IMR-90 (cell line): Measurements from ENCODE around the gene CHP2.

Source experiments
- BHLHE40 ChIP-seq: fragments of 150-350 bp; IDR thresholded peaks from 2 replicates; pipeline ENCODE4 v1.6.1; 2016; ENCODE audit warnings: mild to moderate bottlenecking, low read depth, low read length
- CTCF ChIP-seq: conservative IDR thresholded peaks from 2 replicates; pipeline ENCODE4 v1.5.1; 2012; ENCODE audit warnings: mild to moderate bottlenecking, low read depth, low read length, improper control_type of control experiment
- RAD21 ChIP-seq: IDR thresholded peaks from 2 replicates; pipeline ENCODE4 v1.6.1; 2012; ENCODE audit warnings: low read length, improper control_type of control experiment
- SMC3 ChIP-seq: fragments of 150-350 bp; IDR thresholded peaks from 2 replicates; pipeline ENCODE4 v1.6.1; 2016; ENCODE audit warnings: low read depth, mild to moderate bottlenecking, antibody characterized with exemption, low read length, moderate library complexity

GRCh38 chr16:23706439-23706838 lies 48.4 kb upstream of the CHP2 start:
- TF ChIP-seq RAD21: no peak
- TF ChIP-seq CTCF: no peak
- TF ChIP-seq SMC3: no peak
- no peak for TF ChIP-seq BHLHE40
